Measurements from ENCODE around the gene LLGL1. TPM values are rescaled to one million over a fixed set of nuclear protein-coding genes. Genes with fewer than 3 reads are reported as not detected.

Gene LLGL1
- total and polyA plus RNA-seq, 7 experiments from 2014 or later = 0.89 to 21.6 (median 13.6) TPM

GRCh38 chr17:18236494-18236893 lies 11.1 kb downstream of the LLGL1 start:
- no peak overlapping the region for H3K4me3 ChIP-seq (ENCODE audit: low read length)
- H3K27me3 ChIP-seq (ENCODE audit: control insufficient read depth in 2 of 2, insufficient read depth in 2 of 2, low read length in 2 of 2) = no peaks in the 10 kb centered on the region
- no peaks in the 10 kb centered on the region for H3K4me1 ChIP-seq (ENCODE audit: control insufficient read depth in 2 of 2, insufficient read depth in 2 of 2, low read length in 2 of 2)
- Mint-ChIP-seq H3K27ac (no peak overlapping the region), H3K36me3 (peaks cover 0 to 18% (median 1%) of the 10 kb centered on the region in 5 donors), H3K27me3 (no peaks in the 10 kb centered on the region), H3K9me3 (no peaks in the 10 kb centered on the region), H3K4me3 (no peak overlapping the region), H3K4me1 (peaks cover 0 to 4% (median 0%) of the 10 kb centered on the region in 7 donors)
- DNase-seq = no peak
- no peak overlapping the region for H3K27ac ChIP-seq (ENCODE audit: low read depth, low read length)
- CTCF ChIA-PET = no interaction called here
- POLR2A ChIA-PET = no interaction called here
- no peak for ATAC-seq
- intact Hi-C loops (cut with micrococcal nuclease) = no loop called here
- H3K36me3 ChIP-seq (ENCODE audit: control insufficient read depth in 2 of 3, insufficient read depth in 3 of 3, low read length in 3 of 3) = peaks cover 0 to 81% (median 3%) of the 10 kb centered on the region in 3 experiments
- no peaks in the 10 kb centered on the region for H3K9me3 ChIP-seq (ENCODE audit: control insufficient read depth in 2 of 3, low read length in 3 of 3)

DNA sequence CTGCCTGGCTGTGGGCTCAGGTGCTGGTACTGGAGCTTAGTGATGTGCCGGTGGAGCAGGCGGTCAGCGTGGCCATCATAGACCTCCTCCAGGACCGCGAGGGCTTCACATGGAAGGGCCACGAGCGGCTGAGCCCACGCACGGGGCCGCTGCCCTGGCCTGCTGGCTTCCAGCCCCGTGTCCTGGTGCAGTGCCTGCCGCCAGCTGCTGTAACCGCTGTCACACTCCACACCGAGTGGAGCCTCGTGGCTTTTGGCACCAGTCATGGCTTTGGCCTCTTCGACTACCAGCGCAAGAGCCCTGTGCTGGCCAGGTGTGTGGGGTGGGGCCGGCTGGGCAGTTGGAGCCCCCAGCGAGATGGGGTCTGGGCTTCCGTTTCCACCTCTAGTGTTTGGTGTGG lies 12.0 kb downstream of the LLGL1 start:
- H3K4me3 ChIP-seq (ENCODE audit: low read length) = no peak overlapping the region
- DNase-seq (no peak), ATAC-seq (no peak)
- Mint-ChIP-seq H3K9me3 (no peaks in the 10 kb centered on the region), H3K4me1 (peaks cover 0 to 4% (median 0%) of the 10 kb centered on the region in 7 donors), H3K4me3 (no peak overlapping the region), H3K36me3 (peaks cover 0 to 18% (median 1%) of the 10 kb centered on the region in 5 donors), H3K27ac (no peak overlapping the region), H3K27me3 (no peaks in the 10 kb centered on the region)
- H3K36me3 ChIP-seq (ENCODE audit: control insufficient read depth in 2 of 3, insufficient read depth in 3 of 3, low read length in 3 of 3) = peaks cover 0 to 83% (median 3%) of the 10 kb centered on the region in 3 experiments
- intact Hi-C loops (cut with micrococcal nuclease) = no loop called here
- no peaks in the 10 kb centered on the region for H3K4me1 ChIP-seq (ENCODE audit: control insufficient read depth in 2 of 2, insufficient read depth in 2 of 2, low read length in 2 of 2)
- ChIA-PET POLR2A (no interaction called here), CTCF (no interaction called here)
- H3K9me3 ChIP-seq (ENCODE audit: control insufficient read depth in 2 of 3, low read length in 3 of 3) = no peaks in the 10 kb centered on the region
- H3K27ac ChIP-seq (ENCODE audit: low read depth, low read length) = no peak overlapping the region
- H3K27me3 ChIP-seq (ENCODE audit: control insufficient read depth in 2 of 2, insufficient read depth in 2 of 2, low read length in 2 of 2) = no peaks in the 10 kb centered on the region

DNA sequence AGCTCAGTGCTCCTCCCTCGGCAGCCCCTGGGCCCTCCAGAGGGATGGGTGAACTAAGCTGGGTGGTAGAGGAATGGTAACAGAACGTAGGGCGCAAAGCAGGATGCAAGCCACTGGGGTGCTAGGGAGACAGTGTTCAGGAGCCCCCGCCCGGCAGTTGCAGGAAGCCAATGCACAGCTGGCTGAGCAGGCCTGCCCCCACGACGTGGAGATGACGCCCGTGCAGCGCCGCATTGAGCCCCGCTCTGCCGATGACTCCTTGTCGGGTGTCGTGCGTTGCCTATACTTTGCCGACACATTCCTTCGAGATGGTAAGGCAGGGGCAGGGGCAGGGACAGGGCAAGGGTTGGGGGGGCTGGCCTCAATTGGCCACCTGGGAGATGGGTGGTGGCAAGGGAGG lies 12.9 kb downstream of the LLGL1 start:
- Mint-ChIP-seq H3K27ac (no peak overlapping the region), H3K4me1 (peaks cover 0 to 4% (median 0%) of the 10 kb centered on the region in 7 donors), H3K9me3 (no peaks in the 10 kb centered on the region), H3K4me3 (no peak overlapping the region), H3K36me3 (peaks cover 0 to 18% (median 1%) of the 10 kb centered on the region in 5 donors), H3K27me3 (no peaks in the 10 kb centered on the region)
- Histone ChIP-seq H3K4me1 (ENCODE audit: control insufficient read depth in 2 of 2, insufficient read depth in 2 of 2, low read length in 2 of 2) (no peaks in the 10 kb centered on the region), H3K9me3 (ENCODE audit: control insufficient read depth in 2 of 3, low read length in 3 of 3) (no peaks in the 10 kb centered on the region), H3K36me3 (ENCODE audit: control insufficient read depth in 2 of 3, insufficient read depth in 3 of 3, low read length in 3 of 3) (peaks cover 0 to 79% (median 3%) of the 10 kb centered on the region in 3 experiments), H3K27me3 (ENCODE audit: control insufficient read depth in 2 of 2, insufficient read depth in 2 of 2, low read length in 2 of 2) (no peaks in the 10 kb centered on the region), H3K4me3 (ENCODE audit: low read length) (no peak overlapping the region), H3K27ac (ENCODE audit: low read depth, low read length) (no peak overlapping the region)
- DNase-seq (no peak), ATAC-seq (no peak)
- CTCF ChIA-PET = no interaction called here
- intact Hi-C loops (cut with micrococcal nuclease) = no loop called here
- POLR2A ChIA-PET = no interaction called here

DNA sequence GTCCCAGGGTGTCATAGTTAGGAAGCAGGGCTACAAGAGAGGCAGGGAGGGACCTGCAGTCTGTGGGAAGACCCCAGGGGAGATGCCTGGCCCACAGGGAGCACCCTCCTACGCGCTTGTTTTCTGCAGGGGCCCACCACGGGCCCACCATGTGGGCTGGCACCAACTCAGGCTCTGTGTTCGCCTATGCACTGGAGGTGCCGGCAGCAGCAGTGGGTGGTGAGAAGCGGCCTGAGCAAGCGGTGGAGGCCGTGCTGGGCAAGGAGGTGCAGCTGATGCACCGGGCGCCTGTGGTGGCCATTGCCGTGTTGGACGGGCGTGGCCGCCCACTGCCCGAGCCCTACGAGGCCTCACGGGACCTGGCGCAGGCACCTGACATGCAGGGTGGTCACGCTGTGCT lies 15.0 kb downstream of the LLGL1 start:
- peaks cover 0 to 4% (median 0%) of the 10 kb centered on the region in 7 donors for H3K4me1 Mint-ChIP-seq
- no peaks in the 10 kb centered on the region for H3K27me3 Mint-ChIP-seq
- H3K36me3 Mint-ChIP-seq = peaks cover 0 to 16% (median 4%) of the 10 kb centered on the region in 5 donors
- Histone ChIP-seq H3K27me3 (ENCODE audit: control insufficient read depth in 2 of 2, insufficient read depth in 2 of 2, low read length in 2 of 2) (no peaks in the 10 kb centered on the region), H3K4me3 (ENCODE audit: low read length) (no peak overlapping the region), H3K9me3 (ENCODE audit: control insufficient read depth in 2 of 3, low read length in 3 of 3) (no peaks in the 10 kb centered on the region), H3K4me1 (ENCODE audit: control insufficient read depth in 2 of 2, insufficient read depth in 2 of 2, low read length in 2 of 2) (no peaks in the 10 kb centered on the region), H3K27ac (ENCODE audit: low read depth, low read length) (no peak overlapping the region), H3K36me3 (ENCODE audit: control insufficient read depth in 2 of 3, insufficient read depth in 3 of 3, low read length in 3 of 3) (peaks cover 0 to 75% (median 7%) of the 10 kb centered on the region in 3 experiments)
- peaks cover 0 to 2% (median 0%) of the 10 kb centered on the region in 11 donors for H3K9me3 Mint-ChIP-seq
- H3K27ac Mint-ChIP-seq = no peak overlapping the region
- H3K4me3 Mint-ChIP-seq = no peak overlapping the region
- ATAC-seq (no peak), DNase-seq (no peak)
- ChIA-PET CTCF (no interaction called here), POLR2A (no interaction called here)
- intact Hi-C loops (cut with micrococcal nuclease) = no loop called here

- Histone ChIP-seq H3K4me3 (ENCODE audit: low read length) (no peak overlapping the region), H3K27me3 (ENCODE audit: control insufficient read depth in 2 of 2, insufficient read depth in 2 of 2, low read length in 2 of 2) (no peaks in the 10 kb centered on the region), H3K27ac (ENCODE audit: low read depth, low read length) (no peak overlapping the region), H3K4me1 (ENCODE audit: control insufficient read depth in 2 of 2, insufficient read depth in 2 of 2, low read length in 2 of 2) (no peaks in the 10 kb centered on the region), H3K9me3 (ENCODE audit: control insufficient read depth in 2 of 3, low read length in 3 of 3) (no peaks in the 10 kb centered on the region), H3K36me3 (ENCODE audit: control insufficient read depth in 2 of 3, insufficient read depth in 3 of 3, low read length in 3 of 3) (peaks cover 0 to 75% (median 9%) of the 10 kb centered on the region in 3 experiments)
- no peak overlapping the region for H3K4me3 Mint-ChIP-seq
- ChIA-PET CTCF (no interaction called here), POLR2A (no interaction called here)
- intact Hi-C loops (cut with micrococcal nuclease) = no loop called here
- peaks cover 0 to 3% (median 0%) of the 10 kb centered on the region in 11 donors for H3K9me3 Mint-ChIP-seq
- no peaks in the 10 kb centered on the region for H3K4me1 Mint-ChIP-seq
- peaks cover 0 to 16% (median 1%) of the 10 kb centered on the region in 5 donors for H3K36me3 Mint-ChIP-seq
- peak overlapping the region in 1 of 9 donors; percentile 48 for H3K27ac Mint-ChIP-seq
- DNase-seq = no peak
- no peaks in the 10 kb centered on the region for H3K27me3 Mint-ChIP-seq
- ATAC-seq = no peak
Measured at GRCh38 chr17:18241229-18241871, 15.9 kb downstream of the LLGL1 start.

DNA sequence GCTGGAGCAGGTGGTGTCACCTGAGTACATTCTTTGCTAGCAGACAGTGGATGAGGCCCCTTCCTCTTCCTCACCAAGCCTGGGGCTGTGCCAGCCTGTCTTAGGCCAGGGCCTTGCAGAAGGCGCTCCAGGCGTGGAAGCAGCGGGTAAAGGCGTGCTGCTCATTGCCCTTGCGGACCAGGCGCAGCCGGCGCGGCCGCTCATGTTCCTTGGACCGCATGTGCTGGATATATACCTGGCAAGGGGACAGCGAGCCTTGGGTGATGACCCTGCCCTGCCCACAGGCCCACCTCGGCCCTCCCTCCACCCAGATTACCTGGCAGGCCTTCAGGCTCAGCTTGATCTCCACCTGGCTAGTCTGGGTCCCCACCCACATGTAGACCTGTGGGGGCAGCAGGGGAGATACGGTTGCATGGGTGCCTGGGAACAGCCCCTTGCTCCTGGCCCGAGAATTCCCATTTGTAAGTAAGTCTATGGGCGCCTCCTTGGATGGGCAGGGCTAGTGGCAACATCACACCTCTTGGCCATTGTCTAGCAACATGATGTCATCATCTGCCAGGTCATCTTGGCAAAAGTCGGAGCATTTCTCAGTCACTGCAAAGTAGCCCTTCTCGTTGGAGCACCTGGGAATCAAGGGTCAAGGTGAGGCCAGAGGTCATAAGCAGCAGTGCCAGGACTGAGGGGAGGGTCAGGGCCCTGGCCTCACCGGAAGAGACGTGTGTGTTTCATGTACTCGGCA lies 19.8 kb downstream of the LLGL1 start:
- intact Hi-C loops (cut with micrococcal nuclease) = no loop called here
- no peak overlapping the region for H3K27ac ChIP-seq (ENCODE audit: low read depth, low read length)
- H3K27me3 ChIP-seq (ENCODE audit: control insufficient read depth in 2 of 2, insufficient read depth in 2 of 2, low read length in 2 of 2) = no peaks in the 10 kb centered on the region
- no peak overlapping the region for H3K27ac Mint-ChIP-seq
- peaks cover 0 to 8% (median 4%) of the 10 kb centered on the region in 7 donors for H3K4me1 Mint-ChIP-seq
- H3K9me3 ChIP-seq (ENCODE audit: control insufficient read depth in 2 of 3, low read length in 3 of 3) = no peaks in the 10 kb centered on the region
- peaks cover 0 to 3% (median 0%) of the 10 kb centered on the region in 11 donors for H3K9me3 Mint-ChIP-seq
- H3K36me3 ChIP-seq (ENCODE audit: control insufficient read depth in 2 of 3, insufficient read depth in 3 of 3, low read length in 3 of 3) = peaks cover 0 to 86% (median 17%) of the 10 kb centered on the region in 3 experiments
- H3K36me3 Mint-ChIP-seq = peaks cover 5 to 17% (median 6%) of the 10 kb centered on the region in 5 donors
- no peak overlapping the region for H3K4me3 ChIP-seq (ENCODE audit: low read length)
- ChIA-PET POLR2A (no interaction called here), CTCF (no interaction called here)
- H3K27me3 Mint-ChIP-seq = no peaks in the 10 kb centered on the region
- ATAC-seq = no peak
- no peaks in the 10 kb centered on the region for H3K4me1 ChIP-seq (ENCODE audit: control insufficient read depth in 2 of 2, insufficient read depth in 2 of 2, low read length in 2 of 2)
- H3K4me3 Mint-ChIP-seq = no peak overlapping the region
- no peak for DNase-seq
